ENCODE results near the gene TMEM238L.

- no peak for TF ChIP-seq CTCF (IDR thresholded peaks at IDR 0.05 in 8 of 11, conservative IDR thresholded peaks at IDR 0.05 in 3 of 11)
- TF ChIP-seq POLR2A (IDR thresholded peaks at IDR 0.05) = no peak
- no peak for TF ChIP-seq POLR2AphosphoS5 (IDR thresholded peaks at IDR 0.05)
These were observed 52.3 kb downstream of the TMEM238L start for GRCh38 chr17:10751563-10751962.
